ENCODE data around the gene POLR1A. TPM values are rescaled to one million over a fixed set of nuclear protein-coding genes. Genes with fewer than 3 reads are reported as not detected.

Gene POLR1A
- total and polyA plus RNA-seq, 2 of the 13 experiments (the other 11 are each of a cell fraction or from before 2014, with no cell fraction given): 7.2 to 39.9 TPM

DNA sequence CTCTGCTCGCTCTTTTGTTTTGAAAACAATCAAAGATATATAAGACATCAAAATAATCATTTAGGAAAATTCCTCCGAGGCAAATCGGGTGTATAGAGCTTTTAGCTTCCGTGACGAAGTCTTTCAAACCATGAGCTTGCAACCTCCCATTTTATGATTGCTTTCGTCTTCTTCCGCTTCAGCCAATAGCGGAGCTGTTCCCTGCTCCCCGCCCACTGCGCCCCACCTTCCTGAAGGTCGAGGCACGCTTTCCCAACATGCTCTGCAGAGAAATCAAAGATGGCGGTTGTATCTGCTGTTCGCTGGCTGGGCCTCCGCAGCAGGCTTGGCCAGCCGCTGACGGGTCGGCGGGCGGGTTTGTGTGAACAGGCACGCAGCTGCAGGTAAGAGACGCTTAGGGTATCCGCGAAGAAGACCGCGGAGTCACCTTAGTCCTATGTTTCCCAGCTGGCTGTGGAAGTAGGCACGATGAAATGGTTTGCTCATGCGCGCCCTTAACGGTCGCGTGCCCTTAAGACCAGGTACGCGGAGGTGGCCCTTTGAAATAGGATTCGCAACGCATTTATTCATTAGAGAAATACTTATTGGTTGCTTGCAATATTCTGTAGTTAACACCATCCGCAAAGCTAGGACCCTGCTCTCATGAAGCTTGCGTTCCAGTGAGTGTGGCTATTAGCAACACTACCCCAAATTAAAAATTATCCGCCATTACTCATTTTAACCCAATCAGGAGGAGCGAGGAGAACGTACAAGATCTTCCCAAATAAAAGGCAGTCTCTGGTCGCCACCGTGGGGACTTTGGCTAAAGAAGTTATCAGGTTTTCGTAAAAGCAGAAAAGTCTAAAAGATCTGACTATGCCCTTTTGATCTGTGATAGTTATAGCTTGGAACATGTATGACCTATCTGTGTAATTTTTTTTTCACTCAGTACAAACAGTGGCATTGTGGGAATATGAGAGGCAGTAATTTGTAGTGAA, 571 bp upstream of the POLR1A start, which contains the start of gene PTCD3 (continued):
- TF ChIP-seq ZFP41 (CRISPR knock-in tag; IDR thresholded peaks at IDR 0.05; ENCODE audit: borderline replicate concordance) (0 out of 2 replicates have a peak, but pooled peaks have one; percentile 53), ZNF619 (CRISPR knock-in tag; IDR thresholded peaks at IDR 0.05) (no peak; the same call in 1 of the 2 replicates), HNF4A (CRISPR knock-in tag; IDR thresholded peaks at IDR 0.05) (peak; percentile 25), ZNF263 (CRISPR knock-in tag; IDR thresholded peaks at IDR 0.05) (0 out of 2 replicates have a peak, but pooled peaks have one; percentile 32), ZBTB21 (CRISPR knock-in tag; IDR thresholded peaks at IDR 0.05) (peak; percentile 45; the same call in 1 of the 2 replicates), ZNF678 (CRISPR knock-in tag; IDR thresholded peaks at IDR 0.05) (no peak), ZSCAN12 (CRISPR knock-in tag; IDR thresholded peaks at IDR 0.05) (0 out of 2 replicates have a peak, but pooled peaks have one; percentile 69), ELF1 (CRISPR knock-in tag; IDR thresholded peaks at IDR 0.05) (peak; percentile 89), NFYB (CRISPR knock-in tag; IDR thresholded peaks at IDR 0.05) (peak; percentile 87), SAP130 (CRISPR knock-in tag; IDR thresholded peaks at IDR 0.05; ENCODE audit: low read depth) (peak; percentile 97), MED1 (CRISPR knock-in tag; IDR thresholded peaks at IDR 0.05) (peak; percentile 67), WIZ (CRISPR knock-in tag; IDR thresholded peaks at IDR 0.05) (peak; percentile 73; the same call in 1 of the 2 replicates), CREM (IDR thresholded peaks at IDR 0.05) (peak; percentile 90), CREM (CRISPR knock-in tag; IDR thresholded peaks at IDR 0.05) (no peak), SIX1 (CRISPR knock-in tag; IDR thresholded peaks at IDR 0.05; ENCODE audit: borderline replicate concordance) (no peak; the same call in 1 of the 2 replicates), FOXK2 (IDR thresholded peaks at IDR 0.05) (peak; percentile 98), ZNF564 (CRISPR knock-in tag; IDR thresholded peaks at IDR 0.05) (peak; percentile 78; the same call in 1 of the 2 replicates), ZNF75D (CRISPR knock-in tag; IDR thresholded peaks at IDR 0.05; ENCODE audit: borderline replicate concordance) (no peak), MZF1 (CRISPR knock-in tag; IDR thresholded peaks at IDR 0.05; ENCODE audit: borderline replicate concordance) (no peak)
- TF ChIP-seq, protein P1, sequence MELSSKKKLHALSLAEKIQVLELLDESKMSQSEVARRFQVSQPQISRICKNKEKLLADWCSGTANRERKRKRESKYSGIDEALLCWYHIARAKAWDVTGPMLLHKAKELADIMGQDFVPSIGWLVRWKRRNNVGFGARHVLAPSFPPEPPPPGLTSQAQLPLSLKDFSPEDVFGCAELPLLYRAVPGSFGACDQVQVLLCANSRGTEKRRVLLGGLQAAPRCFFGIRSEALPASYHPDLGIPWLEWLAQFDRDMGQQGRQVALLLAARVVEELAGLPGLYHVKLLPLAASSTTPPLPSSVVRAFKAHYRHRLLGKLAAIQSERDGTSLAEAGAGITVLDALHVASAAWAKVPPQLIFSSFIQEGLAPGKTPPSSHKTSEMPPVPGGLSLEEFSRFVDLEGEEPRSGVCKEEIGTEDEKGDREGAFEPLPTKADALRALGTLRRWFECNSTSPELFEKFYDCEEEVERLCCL (CRISPR knock-in tag; IDR thresholded peaks at IDR 0.05; ENCODE audit: borderline replicate concordance): no peak
- TF ChIP-seq, protein P2, sequence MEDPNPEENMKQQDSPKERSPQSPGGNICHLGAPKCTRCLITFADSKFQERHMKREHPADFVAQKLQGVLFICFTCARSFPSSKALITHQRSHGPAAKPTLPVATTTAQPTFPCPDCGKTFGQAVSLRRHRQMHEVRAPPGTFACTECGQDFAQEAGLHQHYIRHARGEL (CRISPR knock-in tag; IDR thresholded peaks at IDR 0.05): no peak
- TF ChIP-seq, protein P3, sequence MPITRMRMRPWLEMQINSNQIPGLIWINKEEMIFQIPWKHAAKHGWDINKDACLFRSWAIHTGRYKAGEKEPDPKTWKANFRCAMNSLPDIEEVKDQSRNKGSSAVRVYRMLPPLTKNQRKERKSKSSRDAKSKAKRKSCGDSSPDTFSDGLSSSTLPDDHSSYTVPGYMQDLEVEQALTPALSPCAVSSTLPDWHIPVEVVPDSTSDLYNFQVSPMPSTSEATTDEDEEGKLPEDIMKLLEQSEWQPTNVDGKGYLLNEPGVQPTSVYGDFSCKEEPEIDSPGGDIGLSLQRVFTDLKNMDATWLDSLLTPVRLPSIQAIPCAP (CRISPR knock-in tag; IDR thresholded peaks at IDR 0.05; ENCODE audit: low read depth): no peak; the same call in 1 of the 2 replicates
- TF ChIP-seq, protein P4, sequence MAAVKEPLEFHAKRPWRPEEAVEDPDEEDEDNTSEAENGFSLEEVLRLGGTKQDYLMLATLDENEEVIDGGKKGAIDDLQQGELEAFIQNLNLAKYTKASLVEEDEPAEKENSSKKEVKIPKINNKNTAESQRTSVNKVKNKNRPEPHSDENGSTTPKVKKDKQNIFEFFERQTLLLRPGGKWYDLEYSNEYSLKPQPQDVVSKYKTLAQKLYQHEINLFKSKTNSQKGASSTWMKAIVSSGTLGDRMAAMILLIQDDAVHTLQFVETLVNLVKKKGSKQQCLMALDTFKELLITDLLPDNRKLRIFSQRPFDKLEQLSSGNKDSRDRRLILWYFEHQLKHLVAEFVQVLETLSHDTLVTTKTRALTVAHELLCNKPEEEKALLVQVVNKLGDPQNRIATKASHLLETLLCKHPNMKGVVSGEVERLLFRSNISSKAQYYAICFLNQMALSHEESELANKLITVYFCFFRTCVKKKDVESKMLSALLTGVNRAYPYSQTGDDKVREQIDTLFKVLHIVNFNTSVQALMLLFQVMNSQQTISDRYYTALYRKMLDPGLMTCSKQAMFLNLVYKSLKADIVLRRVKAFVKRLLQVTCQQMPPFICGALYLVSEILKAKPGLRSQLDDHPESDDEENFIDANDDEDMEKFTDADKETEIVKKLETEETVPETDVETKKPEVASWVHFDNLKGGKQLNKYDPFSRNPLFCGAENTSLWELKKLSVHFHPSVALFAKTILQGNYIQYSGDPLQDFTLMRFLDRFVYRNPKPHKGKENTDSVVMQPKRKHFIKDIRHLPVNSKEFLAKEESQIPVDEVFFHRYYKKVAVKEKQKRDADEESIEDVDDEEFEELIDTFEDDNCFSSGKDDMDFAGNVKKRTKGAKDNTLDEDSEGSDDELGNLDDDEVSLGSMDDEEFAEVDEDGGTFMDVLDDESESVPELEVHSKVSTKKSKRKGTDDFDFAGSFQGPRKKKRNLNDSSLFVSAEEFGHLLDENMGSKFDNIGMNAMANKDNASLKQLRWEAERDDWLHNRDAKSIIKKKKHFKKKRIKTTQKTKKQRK (IDR thresholded peaks at IDR 0.05; ENCODE audit: low read length): no peak
